Stimulated activated CD4-positive, alpha-beta T cell treated with anti-CD3 and anti-CD28 coated beads, Interleukin-4, amount 100 ng/mL, for 4 hours (primary cell): ENCODE data around the gene HSPA9.
A peak's percentile ranks its signal among the peaks of the same experiment; 100 is the strongest.

Experiments used
- DNase-seq, 2 experiments: peaks; one replicate each; pipeline ENCODE4 v3.0.0-alpha.2; 2020

Gene HSPA9

GRCh38 chr5:138560971-138561370 lies 14.2 kb downstream of the HSPA9 start:
- no peak for DNase-seq

GRCh38 chr5:138559937-138560336 lies 15.3 kb downstream of the HSPA9 start:
- DNase-seq, result no peak

GRCh38 chr5:138557677-138558076 lies 17.5 kb downstream of the HSPA9 start:
- DNase-seq, result no peak

- DNase-seq, result no peak
These were observed 21.1 kb downstream of the HSPA9 start for GRCh38 chr5:138554143-138554542.

GRCh38 chr5:138553437-138554095 lies 21.6 kb downstream of the HSPA9 start:
- no peak for DNase-seq

- no peak for DNase-seq
These were observed 22.5 kb downstream of the HSPA9 start for GRCh38 chr5:138552657-138553056.

- DNase-seq, result no peak
These were observed 25.8 kb downstream of the HSPA9 start for GRCh38 chr5:138549414-138549813.

- no peak for DNase-seq
These were observed 29.2 kb downstream of the HSPA9 start for GRCh38 chr5:138545919-138546562.

GRCh38 chr5:138544181-138545134 lies 30.7 kb downstream of the HSPA9 start:
- DNase-seq, result no peak

GRCh38 chr5:138543730-138544104 lies 31.5 kb downstream of the HSPA9 start:
- no peak for DNase-seq

- DNase-seq, result peak; percentile 98 to 100
These were observed 32.1 kb downstream of the HSPA9 start, which contains the start of gene ETF1 for GRCh38 chr5:138542956-138543729. Gene ETF1 (minus strand): TSS chr5:138543236. CDS start chr5:138542918, 318 bp downstream.

GRCh38 chr5:138542180-138542955 lies 32.8 kb downstream of the HSPA9 start:
- no peak for DNase-seq

- DNase-seq, result no peak
These were observed 33.6 kb downstream of the HSPA9 start for GRCh38 chr5:138541511-138542179.

- no peak for DNase-seq
These were observed 35.4 kb downstream of the HSPA9 start for GRCh38 chr5:138539791-138540190.

- no peak for DNase-seq
These were observed 36.1 kb downstream of the HSPA9 start for GRCh38 chr5:138538943-138539627.

- no peak for DNase-seq
These were observed 38.4 kb downstream of the HSPA9 start for GRCh38 chr5:138536665-138537315.

GRCh38 chr5:138536215-138536614 lies 39.0 kb downstream of the HSPA9 start:
- DNase-seq, result no peak

- DNase-seq, result no peak
These were observed 40.9 kb downstream of the HSPA9 start for GRCh38 chr5:138533973-138534941.

GRCh38 chr5:138529812-138530211 lies 45.4 kb downstream of the HSPA9 start:
- no peak for DNase-seq
